HG03558 (cell line): Measurements from ENCODE around the gene GAMT.
"Not testable (repeated sequence)": the region's sequence is repeated elsewhere in the genome, so short reads cannot be mapped to it uniquely, and the experiment has no call there.

Experiments used
- ATAC-seq: cut with Tn5 transposase; IDR thresholded peaks from one replicate; pipeline ENCODE4 v1.9.1; 2021; ENCODE audit warnings: moderate number of reproducible peaks; ENCODE audit not compliant: unreplicated experiment; ENCODE audit errors: extremely low read depth

The GAMT gene

GRCh38 chr19:1401138-1401888 lies at the start of gene GAMT:
TSS of gene GAMT (minus strand) at chr19:1401542. CDS start at chr19:1401476, 66 bp downstream.
- ATAC-seq: no peak

- ATAC-seq: no peak
Observed at GRCh38 chr19:1449467-1450442, 48.4 kb upstream of the GAMT start, which contains the start of gene APC2. TSS of gene APC2 (plus strand) at chr19:1450121. CDS start at chr19:1453002, 2,881 bp downstream.

- ATAC-seq: no peak
Observed at GRCh38 chr19:1447944-1448343, 46.6 kb upstream of the GAMT start.

- ATAC-seq: no peak
Observed at GRCh38 chr19:1447504-1447903, 46.2 kb upstream of the GAMT start.

- ATAC-seq: no peak
Observed at GRCh38 chr19:1446713-1447481, 45.6 kb upstream of the GAMT start.

- ATAC-seq: no peak
Observed at GRCh38 chr19:1445932-1446712, 44.8 kb upstream of the GAMT start.

GRCh38 chr19:1445185-1445931 lies 44.0 kb upstream of the GAMT start:
- ATAC-seq: no peak

- ATAC-seq: no peak
Observed at GRCh38 chr19:1441677-1442438, 40.5 kb upstream of the GAMT start.

GRCh38 chr19:1441022-1441426 lies 39.7 kb upstream of the GAMT start:
- no peak for ATAC-seq

- ATAC-seq: no peak
Observed at GRCh38 chr19:1440418-1440801, 39.1 kb upstream of the GAMT start.

- not testable (repeated sequence) for ATAC-seq
Observed at GRCh38 chr19:1439525-1440417, 38.4 kb upstream of the GAMT start.

- no peak for ATAC-seq
Observed at GRCh38 chr19:1438933-1439354, 37.6 kb upstream of the GAMT start.

- ATAC-seq: peak; percentile 60
Observed at GRCh38 chr19:1438035-1438932, 36.9 kb upstream of the GAMT start, which contains the start of gene RPS15. TSS of gene RPS15 (plus strand) at chr19:1438396. CDS start at chr19:1438426, 30 bp downstream.

GRCh38 chr19:1437609-1438008 lies 36.3 kb upstream of the GAMT start:
- ATAC-seq: no peak

- no peak for ATAC-seq
Observed at GRCh38 chr19:1435378-1435989, 34.1 kb upstream of the GAMT start.
